ENCODE results near the gene HDAC7. TPM values are rescaled to one million over a fixed set of nuclear protein-coding genes. Genes with fewer than 3 reads are reported as not detected.

Gene HDAC7
- total and polyA plus RNA-seq, 2 experiments from 2014 or later = 41.3 to 60.1 TPM

- H3K36me3 Mint-ChIP-seq (ENCODE audit: low read depth) = peaks cover 55% of the 10 kb centered on the region
- TF ChIP-seq POLR2AphosphoS5 (IDR thresholded peaks at IDR 0.05; ENCODE audit: low read depth) (no peak), STAT1 (IDR thresholded peaks at IDR 0.05; ENCODE audit: unreplicated experiment) (no peak)
- Histone ChIP-seq H3K9me2 (ENCODE audit: insufficient read depth) (no peaks in the 10 kb centered on the region), H3K36me3 (ENCODE audit: insufficient read depth) (peaks cover 12% of the 10 kb centered on the region; the same call in 1 of the 2 replicates), H3K27me3 (ENCODE audit: insufficient read depth) (no peaks in the 10 kb centered on the region), H3K27ac (ENCODE audit: low read depth) (no peak overlapping the region), H3K79me2 (replicated peaks; ENCODE audit: insufficient read depth) (no peaks in the 10 kb centered on the region), H4K20me1 (replicated peaks; ENCODE audit: insufficient read depth) (peaks cover 8% of the 10 kb centered on the region), H2AFZ (no peak overlapping the region), H3K4me1 (ENCODE audit: insufficient read depth) (0 out of 2 replicates have a peak, but pooled peaks cover under 1% of the 10 kb centered on the region), H3K4me3 (no peak overlapping the region), H3F3A (replicated peaks; ENCODE audit: low read depth) (no peaks in the 10 kb centered on the region), H3K4me2 (no peak overlapping the region)
- no peak overlapping the region for H3K27ac Mint-ChIP-seq
- no peak overlapping the region for H3K4me3 Mint-ChIP-seq
- ATAC-seq = no peak
- no peaks in the 10 kb centered on the region for H3K9me3 Mint-ChIP-seq
- peaks cover 6% of the 10 kb centered on the region for H3K4me1 Mint-ChIP-seq
- peaks cover 25% of the 10 kb centered on the region for H3K27me3 Mint-ChIP-seq (ENCODE audit: insufficient read depth, low read depth, poor library complexity)
- no peak for DNase-seq (ENCODE audit: low spot score)
Measured at GRCh38 chr12:47783821-47784819, 35.6 kb downstream of the HDAC7 start.

- Histone ChIP-seq H2AFZ (no peak overlapping the region), H4K20me1 (replicated peaks; ENCODE audit: insufficient read depth) (peaks cover 6% of the 10 kb centered on the region), H3K4me3 (no peak overlapping the region), H3K36me3 (ENCODE audit: insufficient read depth) (peaks cover 11% of the 10 kb centered on the region; the same call in 1 of the 2 replicates), H3K27me3 (ENCODE audit: insufficient read depth) (no peaks in the 10 kb centered on the region), H3K79me2 (replicated peaks; ENCODE audit: insufficient read depth) (no peaks in the 10 kb centered on the region), H3F3A (replicated peaks; ENCODE audit: low read depth) (no peaks in the 10 kb centered on the region), H3K9me2 (ENCODE audit: insufficient read depth) (no peaks in the 10 kb centered on the region), H3K4me1 (ENCODE audit: insufficient read depth) (peaks cover 9% of the 10 kb centered on the region; the same call in 1 of the 2 replicates), H3K27ac (ENCODE audit: low read depth) (no peak overlapping the region), H3K4me2 (no peak overlapping the region)
- H3K27me3 Mint-ChIP-seq (ENCODE audit: insufficient read depth, low read depth, poor library complexity) = peaks cover 26% of the 10 kb centered on the region
- peaks cover 14% of the 10 kb centered on the region for H3K4me1 Mint-ChIP-seq
- H3K4me3 Mint-ChIP-seq = no peak overlapping the region
- H3K9me3 Mint-ChIP-seq = no peaks in the 10 kb centered on the region
- 0 out of 2 replicates have a peak overlapping the region, but pooled peaks have one; percentile 31 for H3K27ac Mint-ChIP-seq
- peaks cover 45% of the 10 kb centered on the region for H3K36me3 Mint-ChIP-seq (ENCODE audit: low read depth)
- DNase-seq (ENCODE audit: low spot score) (no peak), ATAC-seq (no peak)
- TF ChIP-seq ZNF331 (CRISPR knock-in tag; IDR thresholded peaks at IDR 0.05; ENCODE audit: low read depth) (no peak), CREB1 (CRISPR knock-in tag; IDR thresholded peaks at IDR 0.05; ENCODE audit: low read depth) (no peak), POLR2AphosphoS5 (IDR thresholded peaks at IDR 0.05; ENCODE audit: low read depth) (no peak), REST (IDR thresholded peaks at IDR 0.05; ENCODE audit: unreplicated experiment) (no peak), CTCF (conservative IDR thresholded peaks at IDR 0.05; ENCODE audit: low read depth in 2 of 2) (no peak), EZH2 (IDR thresholded peaks at IDR 0.05; ENCODE audit: low read depth, unreplicated experiment) (no peak), ETS1 (IDR thresholded peaks at IDR 0.05) (no peak), NANOG (IDR thresholded peaks at IDR 0.05; ENCODE audit: borderline replicate concordance) (no peak), EZH2phosphoT487 (IDR thresholded peaks at IDR 0.05; ENCODE audit: unreplicated experiment) (no peak), STAT1 (IDR thresholded peaks at IDR 0.05; ENCODE audit: unreplicated experiment) (no peak)
Measured at GRCh38 chr12:47783024-47783755, 36.5 kb downstream of the HDAC7 start.

Measured in GM23338 (cell line).